ENCODE measurements around the gene DPYSL4. TPM values are rescaled to one million over a fixed set of nuclear protein-coding genes. Genes with fewer than 3 reads are reported as not detected.

The DPYSL4 gene
- total RNA-seq, 4 donors from 2014 or later: 0.79 TPM; not detected in 3

DNA sequence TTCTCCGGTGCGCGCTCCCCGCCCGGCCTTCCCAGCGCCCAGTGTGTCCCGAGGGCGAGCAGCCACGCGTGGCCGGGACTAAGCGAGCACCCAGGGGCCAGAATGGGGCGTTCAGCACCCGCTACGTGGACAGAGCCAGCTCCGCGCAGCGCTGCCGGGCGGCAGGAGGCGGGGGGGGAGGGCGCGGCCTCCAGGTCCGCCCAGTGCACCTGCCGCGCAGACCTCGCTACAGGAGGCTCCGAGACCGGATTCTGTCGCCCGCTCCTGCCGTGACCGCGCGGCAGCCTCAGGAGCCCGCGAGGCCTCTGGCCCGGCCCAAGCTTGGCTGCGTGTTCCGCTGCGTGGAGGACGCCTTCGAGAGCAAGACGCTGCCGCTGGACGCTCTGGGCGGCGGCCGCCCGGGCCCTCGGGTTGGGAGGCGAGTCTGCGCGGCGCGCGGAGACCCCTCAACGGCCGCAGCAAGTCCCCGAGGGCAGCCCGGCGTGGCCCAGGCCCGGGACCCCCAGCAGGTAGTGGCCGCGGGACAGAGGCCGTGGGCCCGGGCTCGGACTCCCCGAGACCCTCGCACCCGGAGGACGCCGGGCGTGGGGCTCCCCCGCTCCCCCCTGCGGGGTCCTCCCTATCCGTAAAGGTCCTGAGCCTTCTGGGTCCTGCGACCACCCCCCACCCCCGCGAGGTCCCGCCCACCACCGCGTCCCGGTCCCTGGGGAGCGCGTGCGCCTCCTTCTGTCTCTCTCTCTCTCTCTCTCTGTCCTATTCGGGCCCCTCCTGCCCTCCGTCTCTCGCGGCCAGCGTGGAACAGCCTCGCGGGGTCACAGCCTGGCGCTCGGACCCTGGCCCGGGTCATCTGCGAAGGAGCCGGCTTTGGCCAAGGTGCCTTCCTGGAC lies 904 bp upstream of the DPYSL4 start:
- Histone ChIP-seq H3K36me3 (no peaks in the 10 kb centered on the region), H3K27me3 (peaks cover 81% of the 10 kb centered on the region), H3K9me3 (no peaks in the 10 kb centered on the region), H3K4me1 (peaks cover 0 to 23% (median 17%) of the 10 kb centered on the region in 4 donors), H3K4me3 (peak overlapping the region in 2 of 4 donors; percentile 3 to 39), H3K27ac (no peak overlapping the region)
- in situ Hi-C loops (cut with MboI; ENCODE audit: low pct_ligation_motif_present in 1 of 4, low pct_unique_long_range_greater_than_20kb in 1 of 4, low sequenced_read_pairs in 3 of 4): no loop called here
- peak; percentile 37 for DNase-seq
- intact Hi-C loops (cut with DNase I; ENCODE audit: low total_unique reads): no loop called here
- 10% methylated on average over 17 of the region's 99 CpGs; no CpG with 5 or more reads in 1 of the 2 donors for WGBS, 2 donors (ENCODE audit: low coverage in 1 of 2)
- TF ChIP-seq POLR2A (IDR thresholded peaks at IDR 0.05) (no peak), POLR2AphosphoS5 (IDR thresholded peaks at IDR 0.05) (no peak), EP300 (IDR thresholded peaks at IDR 0.05; ENCODE audit: low read depth) (no peak)
- TF ChIP-seq, protein P1, sequence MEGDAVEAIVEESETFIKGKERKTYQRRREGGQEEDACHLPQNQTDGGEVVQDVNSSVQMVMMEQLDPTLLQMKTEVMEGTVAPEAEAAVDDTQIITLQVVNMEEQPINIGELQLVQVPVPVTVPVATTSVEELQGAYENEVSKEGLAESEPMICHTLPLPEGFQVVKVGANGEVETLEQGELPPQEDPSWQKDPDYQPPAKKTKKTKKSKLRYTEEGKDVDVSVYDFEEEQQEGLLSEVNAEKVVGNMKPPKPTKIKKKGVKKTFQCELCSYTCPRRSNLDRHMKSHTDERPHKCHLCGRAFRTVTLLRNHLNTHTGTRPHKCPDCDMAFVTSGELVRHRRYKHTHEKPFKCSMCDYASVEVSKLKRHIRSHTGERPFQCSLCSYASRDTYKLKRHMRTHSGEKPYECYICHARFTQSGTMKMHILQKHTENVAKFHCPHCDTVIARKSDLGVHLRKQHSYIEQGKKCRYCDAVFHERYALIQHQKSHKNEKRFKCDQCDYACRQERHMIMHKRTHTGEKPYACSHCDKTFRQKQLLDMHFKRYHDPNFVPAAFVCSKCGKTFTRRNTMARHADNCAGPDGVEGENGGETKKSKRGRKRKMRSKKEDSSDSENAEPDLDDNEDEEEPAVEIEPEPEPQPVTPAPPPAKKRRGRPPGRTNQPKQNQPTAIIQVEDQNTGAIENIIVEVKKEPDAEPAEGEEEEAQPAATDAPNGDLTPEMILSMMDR (IDR thresholded peaks at IDR 0.05): no peak

DNA sequence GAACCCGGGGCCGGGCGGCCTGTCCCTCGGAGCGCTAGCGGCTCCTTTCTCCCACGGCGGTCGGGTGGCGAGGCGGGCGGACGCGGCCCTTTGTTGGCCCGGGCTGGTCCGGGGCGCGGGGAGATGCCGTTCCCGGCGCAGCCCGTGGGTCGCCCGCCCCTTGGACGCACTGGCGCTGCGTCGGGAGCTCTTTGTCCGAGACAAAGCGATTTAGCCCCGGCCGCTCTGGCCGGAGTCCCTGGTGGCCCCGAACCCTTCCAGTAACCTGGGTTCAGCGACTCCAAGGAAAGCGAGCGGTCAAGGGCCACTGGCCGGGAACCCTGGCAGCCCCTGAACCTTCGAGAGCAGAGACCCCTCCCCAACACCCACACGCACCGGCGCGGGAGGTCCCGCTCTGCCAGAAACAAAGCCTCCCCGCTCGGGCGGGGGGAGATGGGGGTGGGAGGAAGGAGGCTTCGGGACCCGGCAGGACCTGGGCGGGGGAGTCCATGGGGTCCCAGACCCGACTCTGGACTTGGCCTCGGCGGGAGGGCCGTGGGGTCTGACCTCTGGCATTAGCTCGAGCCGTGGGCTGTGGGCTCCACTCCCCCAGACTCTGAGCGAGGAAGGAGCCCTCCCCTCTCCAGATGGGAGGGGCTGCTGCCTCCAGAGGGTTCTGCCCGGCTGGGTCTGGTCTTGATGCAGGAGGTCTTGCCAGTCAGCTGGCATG lies 836 bp downstream of the DPYSL4 start:
- H3K36me3 ChIP-seq: no peaks in the 10 kb centered on the region
- intact Hi-C loops (cut with DNase I; ENCODE audit: low total_unique reads) (no loop called here), in situ Hi-C loops (cut with MboI; ENCODE audit: low pct_ligation_motif_present in 1 of 4, low pct_unique_long_range_greater_than_20kb in 1 of 4, low sequenced_read_pairs in 3 of 4) (no loop called here)
- H3K27ac ChIP-seq: no peak overlapping the region
- peaks cover 70% of the 10 kb centered on the region for H3K27me3 ChIP-seq
- H3K4me1 ChIP-seq: peaks cover 0 to 23% (median 17%) of the 10 kb centered on the region in 4 donors
- peak overlapping the region in 2 of 4 donors; percentile 12 to 39 for H3K4me3 ChIP-seq
- WGBS, 2 donors (ENCODE audit: low coverage in 1 of 2): 11% methylated on average over 13 of the region's 58 CpGs; no CpG with 5 or more reads in 1 of the 2 donors
- TF ChIP-seq EP300 (IDR thresholded peaks at IDR 0.05; ENCODE audit: low read depth): no peak
- TF ChIP-seq, protein P1 (IDR thresholded peaks at IDR 0.05): no peak
- TF ChIP-seq POLR2A (IDR thresholded peaks at IDR 0.05): no peak
- TF ChIP-seq POLR2AphosphoS5 (IDR thresholded peaks at IDR 0.05): no peak
- no peaks in the 10 kb centered on the region for H3K9me3 ChIP-seq
- no peak for DNase-seq

DNA sequence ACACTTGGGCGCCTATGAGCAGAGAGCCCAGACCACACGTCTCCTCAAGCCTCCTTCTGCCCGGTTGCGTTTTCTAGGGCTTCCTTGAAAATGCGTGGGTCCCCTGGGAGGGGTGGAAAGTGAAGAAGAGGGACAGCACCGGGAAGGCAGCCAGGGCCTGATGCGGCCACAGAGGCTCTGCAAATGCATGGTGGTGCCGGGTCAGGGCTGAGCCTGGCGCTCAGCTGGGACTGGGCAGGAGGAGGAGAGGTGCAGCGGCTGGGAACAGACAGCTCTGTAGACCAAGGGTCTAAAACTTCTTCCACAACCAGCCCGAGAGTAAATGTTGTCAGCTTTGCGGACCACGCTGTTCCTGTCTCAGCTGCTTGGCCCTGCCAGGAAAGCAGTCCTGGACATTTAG lies 1.6 kb downstream of the DPYSL4 start:
- in situ Hi-C loops (cut with MboI; ENCODE audit: low pct_ligation_motif_present in 1 of 4, low pct_unique_long_range_greater_than_20kb in 1 of 4, low sequenced_read_pairs in 3 of 4) (no loop called here), intact Hi-C loops (cut with DNase I; ENCODE audit: low total_unique reads) (no loop called here)
- TF ChIP-seq EP300 (IDR thresholded peaks at IDR 0.05; ENCODE audit: low read depth) (no peak), POLR2A (IDR thresholded peaks at IDR 0.05) (no peak), POLR2AphosphoS5 (IDR thresholded peaks at IDR 0.05) (no peak)
- TF ChIP-seq, protein P1 (IDR thresholded peaks at IDR 0.05): no peak
- DNase-seq: no peak
- WGBS, 2 donors (ENCODE audit: low coverage in 1 of 2): 54% methylated on average over 13 of the region's 13 CpGs; no CpG with 5 or more reads in 1 of the 2 donors
- Histone ChIP-seq H3K9me3 (no peaks in the 10 kb centered on the region), H3K4me1 (peaks cover 0 to 23% (median 17%) of the 10 kb centered on the region in 4 donors), H3K27ac (no peak overlapping the region), H3K36me3 (no peaks in the 10 kb centered on the region), H3K4me3 (no peak overlapping the region), H3K27me3 (peaks cover 66% of the 10 kb centered on the region)

DNA sequence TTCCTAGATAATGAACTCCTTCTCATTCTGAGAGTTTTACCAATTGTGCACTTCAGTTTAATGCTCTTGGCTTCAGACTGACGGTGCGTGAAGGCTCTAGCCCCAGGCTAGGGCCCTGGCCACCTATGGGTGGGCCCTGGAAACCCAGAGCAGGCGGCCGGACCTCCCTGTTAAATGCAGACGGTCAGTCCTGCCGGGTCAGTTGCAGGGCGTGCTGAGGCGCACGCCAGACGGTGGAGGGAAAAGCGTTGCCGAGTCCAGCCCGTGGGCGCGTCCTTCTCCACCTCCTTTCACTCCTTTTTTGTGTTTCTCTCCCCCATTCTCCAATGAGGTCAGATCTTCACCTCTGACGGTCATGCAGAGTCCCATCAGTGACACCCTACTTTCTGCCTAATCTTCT lies 2.3 kb downstream of the DPYSL4 start:
- Histone ChIP-seq H3K4me3 (no peak overlapping the region), H3K27ac (no peak overlapping the region), H3K4me1 (peaks cover 0 to 23% (median 17%) of the 10 kb centered on the region in 4 donors), H3K36me3 (no peaks in the 10 kb centered on the region), H3K9me3 (no peaks in the 10 kb centered on the region), H3K27me3 (peaks cover 61% of the 10 kb centered on the region)
- WGBS, 2 donors (ENCODE audit: low coverage in 1 of 2): 84 to 87% methylated on average over 11 to 16 of the region's 16 CpGs
- in situ Hi-C loops (cut with MboI; ENCODE audit: low pct_ligation_motif_present in 1 of 4, low pct_unique_long_range_greater_than_20kb in 1 of 4, low sequenced_read_pairs in 3 of 4): no loop called here
- DNase-seq: no peak
- intact Hi-C loops (cut with DNase I; ENCODE audit: low total_unique reads): no loop called here
- TF ChIP-seq EP300 (IDR thresholded peaks at IDR 0.05; ENCODE audit: low read depth) (no peak), POLR2AphosphoS5 (IDR thresholded peaks at IDR 0.05) (no peak), POLR2A (IDR thresholded peaks at IDR 0.05) (no peak)
- TF ChIP-seq, protein P1 (IDR thresholded peaks at IDR 0.05): no peak
